ENCODE results near the gene TSPAN7.

Gene TSPAN7

GRCh38 chrX:38649674-38650647, 88.6 kb downstream of the TSPAN7 start:
- no peak for DNase-seq

- DNase-seq: no peak
Observed at GRCh38 chrX:38651625-38652601, 90.6 kb downstream of the TSPAN7 start.

GRCh38 chrX:38652934-38653442, 91.6 kb downstream of the TSPAN7 start:
- no peak for DNase-seq

GRCh38 chrX:38654302-38654701, 93.0 kb downstream of the TSPAN7 start:
- no peak for DNase-seq

GRCh38 chrX:38656350-38656915, 95.1 kb downstream of the TSPAN7 start:
- no peak for DNase-seq

GRCh38 chrX:38657562-38657961, 96.2 kb downstream of the TSPAN7 start:
- no peak for DNase-seq

GRCh38 chrX:38660395-38661102, 99.2 kb downstream of the TSPAN7 start:
- DNase-seq: no peak

- DNase-seq: no peak
Observed at GRCh38 chrX:38661103-38661441, 99.7 kb downstream of the TSPAN7 start.

- no peak for DNase-seq
Observed at GRCh38 chrX:38661561-38661960, 100.2 kb downstream of the TSPAN7 start.

- no peak for DNase-seq
Observed at GRCh38 chrX:38662640-38663039, 101.3 kb downstream of the TSPAN7 start.

GRCh38 chrX:38664285-38664684, 102.9 kb downstream of the TSPAN7 start:
- DNase-seq: no peak

GRCh38 chrX:38666909-38667308, 105.6 kb downstream of the TSPAN7 start:
- no peak for DNase-seq

- no peak for DNase-seq
Observed at GRCh38 chrX:38668771-38669170, 107.4 kb downstream of the TSPAN7 start.

GRCh38 chrX:38669428-38669827, 108.1 kb downstream of the TSPAN7 start:
- no peak for DNase-seq

- DNase-seq: no peak
Observed at GRCh38 chrX:38672646-38673045, 111.3 kb downstream of the TSPAN7 start.

GRCh38 chrX:38675856-38676255, 114.5 kb downstream of the TSPAN7 start:
- DNase-seq: no peak

GRCh38 chrX:38678183-38678582, 116.8 kb downstream of the TSPAN7 start:
- DNase-seq: no peak

GRCh38 chrX:38678821-38679220, 117.5 kb downstream of the TSPAN7 start:
- no peak for DNase-seq

- DNase-seq: no peak
Observed at GRCh38 chrX:38679695-38680094, 118.4 kb downstream of the TSPAN7 start.

- no peak for DNase-seq
Observed at GRCh38 chrX:38682095-38682494, 120.8 kb downstream of the TSPAN7 start.

GRCh38 chrX:38692961-38693360, 131.6 kb downstream of the TSPAN7 start:
- DNase-seq: no peak

GRCh38 chrX:38694394-38694793, 133.1 kb downstream of the TSPAN7 start:
- no peak for DNase-seq

All from stimulated activated naive CD4-positive, alpha-beta T cell treated with Interleukin-2 at 50 U/mL for 16 hours (primary cell).